NB4 (cell line): ENCODE results near the gene FPGS.

Experiments
- DNase-seq: peaks from one replicate; pipeline ENCODE4 v3.0.0; 2010; ENCODE audit warnings: low read depth
- H3K4me3 ChIP-seq: one replicate; pipeline ENCODE4 v1.5.1; 2011; ENCODE audit warnings: mild to moderate bottlenecking, low read depth, low read length, moderate library complexity
- CTCF ChIP-seq: IDR thresholded peaks from one replicate; pipeline ENCODE4 v1.5.1; 2012; ENCODE audit warnings: low read depth, low read length
- MYC ChIP-seq: IDR thresholded peaks from 2 replicates; pipeline ENCODE4 v1.6.1; 2011; ENCODE audit warnings: low read depth, low read length
- POLR2A ChIP-seq: IDR thresholded peaks from 2 replicates; pipeline ENCODE4 v1.6.1; 2011; ENCODE audit warnings: mild to moderate bottlenecking; ENCODE audit not compliant: insufficient read length; ENCODE audit errors: extremely low read depth
- TF ChIP-seq, protein P1 (sequence below): IDR thresholded peaks from 2 replicates; pipeline ENCODE4 v1.6.1; 2011; ENCODE audit warnings: low read depth, low read length

FPGS gene

GRCh38 chr9:127808347-127809001, 5.8 kb downstream of the FPGS start:
- DNase-seq, result no peak
- H3K4me3 ChIP-seq, result no peak overlapping the region
- no peak for TF ChIP-seq CTCF
- TF ChIP-seq POLR2A, result no peak
- no peak for TF ChIP-seq MYC
- TF ChIP-seq, protein P1, sequence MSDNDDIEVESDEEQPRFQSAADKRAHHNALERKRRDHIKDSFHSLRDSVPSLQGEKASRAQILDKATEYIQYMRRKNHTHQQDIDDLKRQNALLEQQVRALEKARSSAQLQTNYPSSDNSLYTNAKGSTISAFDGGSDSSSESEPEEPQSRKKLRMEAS, result no peak

GRCh38 chr9:127809002-127809539, 6.4 kb downstream of the FPGS start:
- TF ChIP-seq POLR2A, result no peak
- H3K4me3 ChIP-seq, result no peak overlapping the region
- DNase-seq, result no peak

GRCh38 chr9:127809540-127810377, 7.1 kb downstream of the FPGS start:
- TF ChIP-seq, protein P1, result no peak
- TF ChIP-seq POLR2A (no peak), CTCF (no peak), MYC (no peak)
- no peak for DNase-seq
- H3K4me3 ChIP-seq, result no peak overlapping the region

- no peak for DNase-seq
- no peak for TF ChIP-seq MYC
- no peak overlapping the region for H3K4me3 ChIP-seq
Observed at GRCh38 chr9:127810378-127811187, 7.9 kb downstream of the FPGS start.

DNA sequence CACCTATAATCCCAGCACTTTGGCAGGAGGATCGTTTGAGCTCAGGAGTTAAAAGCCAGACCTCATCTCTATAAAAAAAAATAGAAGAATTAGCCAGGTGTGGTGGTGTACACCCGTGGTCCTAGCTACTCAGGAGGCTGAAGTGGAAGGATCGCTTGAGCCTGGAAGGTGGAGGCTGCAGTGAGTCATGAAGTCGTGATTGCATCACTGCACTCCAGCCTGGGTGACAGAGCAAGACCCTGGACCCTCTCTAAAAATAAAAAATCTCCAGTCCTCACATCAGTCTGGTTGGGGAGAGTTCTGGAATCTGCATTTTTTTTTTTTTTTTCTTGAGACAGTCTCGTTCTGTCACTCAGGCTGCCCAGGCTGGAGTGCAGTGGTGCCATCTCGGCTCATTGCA, 9.3 kb downstream of the FPGS start:
- H3K4me3 ChIP-seq, result no peak overlapping the region
- no peak for DNase-seq
- no peak for TF ChIP-seq MYC
- no peak for TF ChIP-seq CTCF
- TF ChIP-seq, protein P1, result no peak
- TF ChIP-seq POLR2A, result no peak

GRCh38 chr9:127812936-127813675, 10.4 kb downstream of the FPGS start:
- no peak for TF ChIP-seq MYC
- no peak for TF ChIP-seq POLR2A
- no peak for TF ChIP-seq CTCF
- TF ChIP-seq, protein P1, result no peak

More at GRCh38 chr9:127812936-127813675, 10.4 kb downstream of the FPGS start:
- no peak overlapping the region for H3K4me3 ChIP-seq
- DNase-seq, result no peak
